HG02623 (cell line): ENCODE data around the gene ATP4A.

ENCODE experiments used
- ATAC-seq: cut with Tn5 transposase; IDR thresholded peaks from one replicate; pipeline ENCODE4 v1.9.1; 2021; ENCODE audit warnings: moderate library complexity; ENCODE audit not compliant: unreplicated experiment

ATP4A gene

DNA sequence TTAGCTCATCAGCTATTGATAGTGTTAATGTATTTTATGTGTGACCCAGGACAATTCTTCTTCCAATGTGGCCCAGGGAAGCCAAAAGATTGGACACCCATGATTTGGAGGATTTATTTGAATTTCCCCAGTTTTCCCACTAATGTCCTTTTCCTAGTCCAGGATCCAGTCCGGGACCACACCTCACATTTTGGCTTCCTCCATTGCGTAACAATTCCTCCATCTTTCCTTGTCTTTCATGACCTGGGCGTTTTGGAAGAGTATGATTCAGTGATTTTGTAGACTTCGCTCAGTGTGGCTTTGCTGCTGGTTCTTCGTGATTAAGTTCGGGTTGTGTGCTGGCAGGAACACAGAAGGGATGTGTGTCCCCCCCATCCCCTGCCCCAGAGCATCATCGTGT is 3.3 kb upstream of the ATP4A start:
- no peak for ATAC-seq

- no peak for ATAC-seq
Measured at GRCh38 chr19:35565016-35565856, 1.8 kb upstream of the ATP4A start.

DNA sequence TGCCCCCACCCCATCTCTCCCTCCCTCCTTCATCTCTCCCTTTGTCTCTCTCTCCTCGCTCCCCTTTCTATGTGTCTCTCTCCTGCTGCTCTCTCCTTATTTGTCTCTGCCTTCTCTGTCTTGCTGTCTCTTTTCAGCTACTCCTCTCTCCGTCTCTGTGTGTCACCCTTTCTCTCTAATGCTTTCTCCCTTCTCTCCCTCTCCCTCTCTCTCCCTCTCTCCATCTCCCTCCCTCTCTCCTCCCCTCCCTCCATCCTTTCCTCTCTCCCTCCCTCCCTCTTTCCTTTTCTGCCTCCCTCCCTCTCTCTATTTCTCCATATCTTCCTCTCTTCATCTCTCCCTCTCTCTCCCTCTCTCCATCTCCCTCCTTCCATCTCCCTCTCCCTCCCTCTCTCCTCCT is 682 bp downstream of the ATP4A start:
- ATAC-seq, result no peak

- ATAC-seq, result no peak
Measured at GRCh38 chr19:35562336-35562735, 1.1 kb downstream of the ATP4A start.

- ATAC-seq, result no peak
Measured at GRCh38 chr19:35561436-35561835, 2.0 kb downstream of the ATP4A start.

DNA sequence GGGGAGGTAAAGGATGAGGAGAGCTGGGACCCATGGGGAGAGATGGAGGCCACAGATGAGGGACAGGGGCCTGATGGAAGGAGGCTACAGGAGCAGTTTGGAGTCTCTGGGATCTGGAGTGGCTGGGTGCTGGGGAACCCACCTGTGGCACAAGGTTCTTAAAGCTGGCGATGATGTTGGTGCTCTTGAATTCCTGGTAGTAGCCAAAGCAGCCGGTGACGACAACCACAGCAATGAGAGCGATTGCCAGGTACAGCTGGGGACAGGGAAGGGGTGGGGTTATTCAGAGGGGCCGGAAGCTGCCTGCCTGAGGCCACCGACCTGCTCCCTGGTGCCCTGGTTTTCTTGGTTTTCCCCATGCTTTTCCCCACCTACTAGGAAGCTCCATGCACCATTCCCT is 2.8 kb downstream of the ATP4A start:
- no peak for ATAC-seq

GRCh38 chr19:35560271-35560670 is 3.2 kb downstream of the ATP4A start:
- no peak for ATAC-seq

GRCh38 chr19:35559781-35560180 is 3.7 kb downstream of the ATP4A start:
- ATAC-seq, result no peak

- no peak for ATAC-seq
Measured at GRCh38 chr19:35559281-35559659, 4.2 kb downstream of the ATP4A start.

GRCh38 chr19:35558400-35559280 is 4.8 kb downstream of the ATP4A start:
- no peak for ATAC-seq

GRCh38 chr19:35557539-35558399 is 5.7 kb downstream of the ATP4A start:
- ATAC-seq, result no peak

DNA sequence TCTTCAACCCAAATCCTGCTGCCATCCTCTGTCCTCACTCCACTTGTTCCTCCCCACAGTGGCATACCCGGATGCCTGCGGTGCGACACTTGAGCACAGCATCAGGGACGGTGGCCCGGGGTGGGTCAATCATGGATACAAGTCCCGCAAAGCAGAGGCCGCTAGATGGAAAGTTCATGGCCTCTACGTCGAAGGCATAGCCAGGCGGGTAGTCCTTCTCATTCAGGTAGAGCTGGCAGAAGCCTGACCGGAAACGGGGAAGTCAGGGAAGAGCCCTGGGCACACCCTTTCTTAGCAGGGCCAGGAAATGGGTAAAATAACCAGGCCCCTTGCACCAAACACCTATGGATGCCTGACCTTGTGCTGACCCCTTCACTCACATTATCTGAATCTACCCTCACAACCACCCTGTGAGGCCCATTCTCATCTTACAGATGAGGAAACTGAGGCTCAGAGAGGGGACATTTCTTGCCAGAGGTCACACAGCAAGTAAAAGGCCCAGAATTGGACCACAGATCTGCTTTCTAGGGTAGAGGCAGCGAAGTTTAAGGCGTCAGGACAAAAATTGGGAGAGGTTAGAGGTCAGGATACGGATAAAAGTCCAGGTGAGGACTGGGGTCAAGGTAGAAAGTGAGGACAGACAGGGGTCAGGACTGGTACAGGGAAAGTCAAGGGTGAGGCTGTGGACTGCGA is 6.5 kb downstream of the ATP4A start:
- no peak for ATAC-seq

DNA sequence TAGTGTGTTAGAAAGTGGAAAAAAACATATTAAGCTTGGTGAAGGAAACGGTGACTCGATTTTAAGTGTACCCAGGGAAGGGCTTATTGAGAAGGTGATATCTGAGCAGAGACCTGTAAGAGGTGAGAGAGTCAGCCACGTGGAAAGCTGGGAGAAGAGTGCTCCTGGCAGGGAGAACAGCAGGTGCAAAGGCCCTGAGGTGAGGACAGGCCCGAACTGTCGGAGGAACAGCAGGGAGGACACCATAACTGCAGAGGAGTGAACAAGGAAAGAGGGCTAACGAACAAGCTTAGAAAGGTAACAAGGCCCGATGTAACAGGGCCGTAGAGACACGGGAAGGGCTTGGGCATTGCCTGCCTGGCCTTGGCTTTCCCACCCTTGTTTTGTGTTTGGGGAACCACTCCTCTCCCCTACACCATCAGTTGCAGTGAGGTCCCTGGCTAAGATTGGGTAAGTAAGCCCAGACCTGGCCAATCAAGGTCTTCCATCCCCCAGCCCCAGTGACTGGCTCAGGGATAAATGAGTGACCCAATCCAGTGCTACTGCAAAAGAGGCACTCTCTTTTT is 7.3 kb downstream of the ATP4A start:
- no peak for ATAC-seq

- ATAC-seq, result no peak
Measured at GRCh38 chr19:35555301-35556005, 8.0 kb downstream of the ATP4A start.

GRCh38 chr19:35554076-35554475 is 9.4 kb downstream of the ATP4A start:
- ATAC-seq, result no peak

GRCh38 chr19:35553385-35554000 is 10.0 kb downstream of the ATP4A start:
- no peak for ATAC-seq

DNA sequence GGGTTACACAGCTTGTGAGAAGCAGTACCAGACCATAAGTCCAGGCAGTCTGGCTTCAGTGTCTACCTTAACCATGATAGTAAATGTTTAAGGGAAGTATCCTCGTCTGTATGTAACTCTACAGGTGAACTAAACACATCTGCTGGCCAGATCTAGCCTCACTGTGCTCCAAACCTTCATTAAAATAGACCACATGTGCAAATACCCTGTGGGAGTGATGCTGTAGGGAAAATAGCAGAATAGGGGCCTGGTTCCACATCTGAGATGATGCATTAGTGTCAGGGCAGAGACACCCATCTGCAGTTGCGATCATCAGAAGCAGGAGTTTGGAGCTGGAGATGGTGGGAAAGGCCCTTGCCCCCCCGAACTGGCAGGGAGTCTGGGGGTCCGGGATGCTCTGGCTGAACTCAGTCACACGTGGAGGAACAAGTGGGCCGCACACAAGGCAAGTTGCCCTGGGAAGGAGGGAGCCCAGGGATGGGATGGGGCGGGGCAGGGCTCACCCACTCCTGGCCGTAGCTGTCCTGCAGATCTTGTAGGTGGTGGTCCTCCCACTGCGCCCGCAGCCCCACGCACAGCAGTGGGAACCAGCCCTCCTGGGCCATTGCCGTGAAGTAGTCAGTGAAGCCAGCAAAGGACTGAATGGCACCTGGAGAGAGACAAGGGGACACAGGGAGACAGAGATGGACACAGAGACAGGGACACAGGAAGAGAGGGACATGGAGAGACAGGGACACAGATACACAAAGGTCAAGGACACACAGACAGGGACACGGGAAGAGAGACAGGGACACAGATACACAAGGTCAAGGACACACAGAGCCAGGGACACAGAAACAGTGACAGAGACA is 10.7 kb downstream of the ATP4A start:
- no peak for ATAC-seq

GRCh38 chr19:35551091-35551810 is 12.2 kb downstream of the ATP4A start:
- ATAC-seq, result no peak
